Measurements from ENCODE around the gene CFAP410.

Gene CFAP410

DNA sequence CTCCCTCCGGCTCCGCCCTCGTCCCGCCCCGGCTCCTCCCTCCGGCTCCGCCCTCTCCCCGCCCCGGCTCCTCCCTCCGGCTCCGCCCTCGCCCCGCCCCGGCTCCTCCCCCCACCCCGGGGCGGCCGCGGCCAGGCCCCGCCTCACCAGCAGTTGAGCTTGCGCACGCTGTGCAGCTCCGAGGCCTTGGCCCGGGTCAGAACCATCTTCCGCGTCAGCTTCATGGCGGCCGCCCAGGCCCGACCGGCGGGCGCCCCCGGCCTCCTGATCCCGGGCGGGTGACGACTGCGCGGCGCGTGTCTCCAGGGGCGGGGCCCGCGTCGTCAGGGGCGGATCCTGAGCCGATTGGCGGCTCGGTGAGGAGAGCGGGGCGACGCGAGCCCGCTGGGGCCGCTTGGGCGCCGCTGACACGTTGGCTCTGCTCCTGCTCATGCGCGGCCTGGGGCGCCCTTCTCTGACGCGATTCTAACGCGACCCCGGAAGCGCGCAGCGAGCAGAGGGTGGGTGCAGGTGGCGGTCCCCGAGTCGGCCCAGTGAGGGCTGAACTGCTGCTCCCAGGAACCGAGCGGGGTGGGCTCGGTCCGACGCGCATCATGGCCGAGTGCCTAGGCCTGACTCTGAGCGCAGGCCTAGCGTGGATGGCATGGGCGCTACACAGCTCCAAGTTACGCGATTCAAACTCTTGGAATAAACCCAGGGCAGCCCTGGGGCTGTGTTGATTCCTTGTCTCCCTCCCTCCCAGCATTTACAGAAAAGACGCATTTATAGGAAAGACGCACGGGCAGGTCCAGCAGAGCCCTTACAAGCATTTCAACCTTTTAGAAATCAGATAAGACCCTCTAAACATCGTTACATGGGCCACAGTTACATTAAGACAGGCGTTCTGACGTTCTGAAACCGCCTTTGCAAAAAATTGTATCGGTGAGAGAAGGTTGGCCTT, at the start of gene CFAP410:
CFAP410 (minus strand) TSS at position 420 of the 940 bp plus-strand sequence; CDS start at position 224, 196 bp downstream.
- DNase-seq (ENCODE audit: low read depth in 3 of 3), result peak; percentile 87 to 94 (median 92)

- DNase-seq (ENCODE audit: low read depth in 3 of 3), result no peak
Observed at GRCh38 chr21:44384968-44385367, 45.8 kb upstream of the CFAP410 start.

- DNase-seq (ENCODE audit: low read depth in 3 of 3), result no peak
Observed at GRCh38 chr21:44383216-44383615, 44.0 kb upstream of the CFAP410 start.

DNA sequence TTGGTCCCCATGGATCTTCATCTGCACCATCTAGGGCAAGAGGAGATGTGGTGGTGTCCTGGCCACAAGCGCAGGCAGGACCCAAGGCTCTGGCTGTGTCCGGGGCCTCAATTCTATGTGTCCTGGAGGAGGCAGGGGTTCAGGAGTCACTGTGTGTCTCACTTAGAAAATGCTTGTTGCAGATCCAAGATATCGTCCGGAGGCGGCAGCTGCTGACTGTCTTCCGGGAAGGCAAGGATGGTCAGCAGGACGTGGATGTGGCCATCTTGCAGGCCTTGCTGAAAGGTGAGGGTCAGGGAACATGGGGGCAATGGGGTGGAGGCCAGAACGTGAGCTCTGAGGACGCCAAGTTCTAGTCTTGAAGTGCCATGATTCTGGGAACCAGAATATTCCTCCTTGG, 43.3 kb upstream of the CFAP410 start:
- DNase-seq (ENCODE audit: low read depth in 3 of 3), result no peak

DNA sequence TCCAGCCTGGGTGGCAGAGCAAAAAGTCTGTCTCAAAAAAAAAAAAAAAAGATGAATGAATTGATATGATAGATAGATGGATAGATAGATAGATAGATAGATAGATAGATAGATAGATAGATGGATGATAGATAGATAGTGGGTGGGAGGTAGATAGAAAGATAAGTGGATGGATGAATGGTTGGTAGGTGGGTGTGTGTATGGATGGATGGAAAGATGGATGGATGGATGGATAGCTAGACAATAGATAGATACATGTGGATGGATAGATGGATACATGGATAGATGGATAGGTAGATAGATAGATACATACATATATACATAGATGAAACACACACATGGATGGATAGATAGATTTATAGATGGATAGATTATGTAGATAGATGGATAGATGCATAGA, 42.7 kb upstream of the CFAP410 start:
- no peak for DNase-seq (ENCODE audit: low read depth in 3 of 3)

DNA sequence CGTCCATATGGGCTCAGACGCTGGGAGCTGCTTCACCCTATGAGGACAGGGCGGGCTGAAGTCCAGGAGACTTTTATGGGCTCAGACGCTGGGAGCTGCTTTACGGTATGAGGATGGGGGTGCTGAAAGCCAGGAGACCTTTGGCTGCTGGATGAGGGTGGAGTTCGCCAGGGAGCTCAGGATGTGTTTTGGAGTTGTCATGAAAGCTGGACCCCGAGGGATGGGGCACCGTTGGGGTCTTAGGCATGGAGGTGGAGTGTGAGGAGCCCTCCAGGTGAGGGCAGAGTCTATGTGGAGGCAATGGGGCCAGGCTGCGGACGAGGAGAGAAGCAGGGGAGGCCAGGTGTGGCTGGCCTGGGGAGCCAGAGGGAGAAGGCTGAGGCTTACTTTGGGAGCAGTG, 41.7 kb upstream of the CFAP410 start:
- no peak for DNase-seq (ENCODE audit: low read depth in 3 of 3)

GRCh38 chr21:44379991-44380865, 41.0 kb upstream of the CFAP410 start:
- DNase-seq (ENCODE audit: low read depth in 3 of 3), result no peak

DNA sequence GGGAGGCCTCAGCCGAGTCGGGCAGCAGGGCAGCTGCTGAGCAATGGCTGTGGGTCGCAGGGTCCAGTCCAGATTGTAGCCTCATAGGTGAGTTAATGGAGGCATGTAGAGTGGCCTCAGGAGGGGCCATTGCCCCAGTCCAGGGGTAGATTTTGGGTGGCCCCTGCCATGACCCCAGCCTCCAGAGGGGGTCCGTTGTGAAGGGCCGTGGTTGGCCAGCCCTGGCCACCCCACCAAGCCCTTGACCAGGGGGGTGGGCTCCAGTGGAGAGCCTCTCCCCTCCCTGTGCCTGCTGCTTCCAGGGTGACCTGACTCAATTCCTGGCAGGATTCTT, 40.3 kb upstream of the CFAP410 start:
- no peak for DNase-seq (ENCODE audit: low read depth in 3 of 3)

DNA sequence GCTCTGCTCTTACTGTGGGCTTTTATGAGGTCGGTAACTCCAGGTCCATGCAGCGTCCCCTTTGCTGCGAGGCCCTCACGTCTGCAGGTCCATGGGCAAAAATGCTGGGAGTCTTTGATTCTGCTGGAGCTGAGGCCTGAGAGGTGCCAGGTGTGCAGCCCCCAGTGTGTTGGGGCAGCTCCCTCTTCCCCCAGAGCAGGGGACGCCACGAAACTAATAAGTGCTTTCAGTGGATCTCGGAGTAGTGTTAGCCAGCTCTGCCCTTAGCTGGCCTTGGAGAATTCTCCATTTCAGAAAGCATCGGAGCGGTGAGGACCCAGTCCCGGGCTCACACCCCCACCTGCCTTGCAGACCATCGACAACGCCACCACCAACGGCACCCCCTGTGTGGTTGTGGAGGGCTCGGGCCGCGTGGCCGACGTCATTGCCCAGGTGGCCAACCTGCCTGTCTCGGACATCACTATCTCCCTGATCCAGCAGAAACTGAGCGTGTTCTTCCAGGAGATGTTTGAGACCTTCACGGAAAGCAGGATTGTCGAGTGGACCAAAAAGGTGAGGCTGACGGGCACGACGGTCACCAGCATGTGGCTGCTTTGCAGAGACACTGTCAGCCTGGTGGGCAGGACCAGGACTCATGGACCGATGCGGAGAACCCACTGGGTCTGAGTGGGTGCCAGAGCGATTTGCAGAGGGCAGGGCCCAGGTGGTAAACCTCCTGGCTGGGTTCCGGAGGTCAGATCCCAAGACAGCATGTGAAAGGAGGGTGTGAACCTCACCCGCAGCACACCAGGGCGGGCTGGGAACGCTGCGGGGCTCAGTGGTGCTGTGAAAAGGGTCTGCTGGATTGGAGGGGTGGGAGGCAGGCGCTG, 39.7 kb upstream of the CFAP410 start:
- no peak for DNase-seq (ENCODE audit: low read depth in 3 of 3)

GRCh38 chr21:44377922-44378645, 38.9 kb upstream of the CFAP410 start:
- no peak for DNase-seq (ENCODE audit: low read depth in 3 of 3)

- DNase-seq (ENCODE audit: low read depth in 3 of 3), result no peak
Observed at GRCh38 chr21:44377201-44377921, 38.2 kb upstream of the CFAP410 start.

GRCh38 chr21:44376606-44377005, 37.4 kb upstream of the CFAP410 start:
- no peak for DNase-seq (ENCODE audit: low read depth in 3 of 3)

- DNase-seq (ENCODE audit: low read depth in 3 of 3), result no peak
Observed at GRCh38 chr21:44375761-44376241, 36.6 kb upstream of the CFAP410 start.

GRCh38 chr21:44375281-44375651, 36.1 kb upstream of the CFAP410 start:
- DNase-seq (ENCODE audit: low read depth in 3 of 3), result no peak

DNA sequence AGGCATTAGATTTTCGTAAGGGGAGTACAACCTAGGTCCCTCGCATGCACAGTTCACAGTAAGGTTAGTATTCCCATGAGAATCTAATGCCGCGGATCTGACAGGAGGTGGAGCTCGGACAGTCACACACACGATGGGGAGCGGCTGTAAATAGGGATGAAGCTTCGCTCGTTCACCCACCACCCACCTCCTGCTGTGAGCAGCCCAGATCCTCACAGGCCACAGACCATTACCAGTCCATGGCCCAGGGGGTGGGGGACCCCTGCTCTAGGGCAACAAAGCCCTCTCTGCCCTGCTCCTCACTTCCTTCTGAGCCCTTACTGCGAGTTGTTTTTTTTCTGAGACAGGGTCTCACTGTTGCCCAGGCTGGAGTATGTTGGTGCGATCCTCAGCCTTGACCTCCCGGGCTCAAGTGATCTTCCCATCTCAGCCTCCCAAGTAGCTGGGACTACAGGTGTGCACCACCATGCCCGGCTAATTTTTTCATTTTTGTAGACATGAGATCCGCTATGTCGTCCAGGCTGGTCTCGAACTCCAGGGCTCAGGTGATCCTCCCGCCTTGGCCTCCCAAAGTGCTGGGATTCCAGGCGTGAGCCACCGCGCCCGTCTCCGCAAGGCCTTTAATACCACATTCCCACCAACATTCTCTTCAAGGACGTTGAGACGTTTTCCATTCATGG, 35.6 kb upstream of the CFAP410 start:
- no peak for DNase-seq (ENCODE audit: low read depth in 3 of 3)

DNA sequence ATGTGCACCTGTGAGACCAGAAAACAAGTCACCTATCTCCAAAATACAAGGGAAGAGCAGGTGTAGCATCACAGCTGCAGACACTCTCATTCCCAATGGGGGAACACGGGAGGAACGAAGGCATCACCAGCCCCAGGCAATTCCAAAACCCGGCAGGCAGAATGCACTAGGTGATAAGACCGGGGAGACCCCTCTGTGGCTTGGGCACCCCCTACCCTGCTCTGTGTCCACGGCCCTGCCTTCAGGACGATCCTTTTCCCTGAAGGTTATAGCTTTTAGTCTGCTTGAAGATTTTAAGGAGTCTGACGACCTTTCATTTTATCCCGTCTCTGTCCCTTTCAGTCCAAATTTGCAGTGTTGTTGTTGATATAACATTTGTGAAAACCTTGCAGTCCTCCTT, 33.4 kb upstream of the CFAP410 start:
- no peak for DNase-seq (ENCODE audit: low read depth in 3 of 3)

DNA sequence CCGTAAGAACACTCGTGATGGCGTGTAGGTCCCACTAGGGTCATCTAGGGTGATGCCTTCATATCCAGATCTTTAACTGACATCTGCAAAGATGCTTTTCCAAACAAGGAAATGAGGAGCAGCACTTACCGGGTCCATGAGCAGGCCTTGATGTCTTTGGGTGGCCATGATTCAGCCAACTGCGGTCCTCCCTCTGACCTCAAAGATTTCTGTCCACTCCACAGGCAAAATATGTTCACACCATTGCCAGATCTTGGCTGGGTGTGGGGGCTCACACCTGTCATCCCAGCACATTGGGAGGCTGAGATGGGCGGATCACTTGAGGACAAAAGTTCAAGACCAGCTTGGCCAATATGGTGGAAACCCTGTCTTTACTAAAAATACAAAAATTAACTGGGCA, 32.4 kb upstream of the CFAP410 start:
- DNase-seq (ENCODE audit: low read depth in 3 of 3), result no peak

GRCh38 chr21:44370786-44371410, 31.7 kb upstream of the CFAP410 start:
- DNase-seq (ENCODE audit: low read depth in 3 of 3), result no peak

DNA sequence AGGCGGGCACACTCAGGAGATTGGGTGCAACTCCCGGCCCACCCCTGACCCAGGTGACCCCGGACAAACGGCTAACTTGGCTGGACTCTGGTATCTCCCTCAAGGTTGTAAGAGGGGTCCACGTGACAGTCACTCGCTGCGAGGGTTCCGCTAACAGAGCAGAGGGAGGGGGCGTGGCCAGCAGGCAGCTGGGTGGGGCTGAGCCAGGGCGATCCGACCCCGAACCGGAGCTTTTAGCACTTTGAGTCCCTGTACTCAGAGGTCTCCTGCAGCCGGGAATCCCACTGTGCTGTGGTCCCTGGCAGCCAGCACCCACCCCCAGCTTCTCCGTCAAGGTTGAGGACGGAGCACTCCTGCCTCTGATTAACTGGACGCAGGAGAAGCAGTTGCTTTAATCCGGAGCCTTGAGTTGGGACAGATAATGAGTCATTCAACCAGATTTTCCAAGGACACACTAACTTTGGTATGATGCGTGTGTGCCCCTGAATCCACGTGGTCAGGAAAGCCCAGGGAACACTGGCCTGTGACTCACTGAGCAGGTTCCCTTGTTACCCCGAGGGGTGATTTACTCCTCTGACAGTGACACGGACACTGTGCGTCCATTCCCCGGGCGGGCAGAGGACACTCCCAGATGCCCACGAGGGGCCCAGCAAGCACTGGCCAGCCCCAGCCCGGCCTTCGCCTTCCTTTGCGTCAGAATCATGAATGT, 31.0 kb upstream of the CFAP410 start:
- no peak for DNase-seq (ENCODE audit: low read depth in 3 of 3)

All from stimulated activated CD4-positive, alpha-beta T cell treated with anti-CD3 and anti-CD28 coated beads, TNF-alpha, amount 100 ng/mL, for 24 hours (primary cell).